HepG2 (cell line): ENCODE results near the gene PRKCZ. TPM values are rescaled to one million over a fixed set of nuclear protein-coding genes. Genes with fewer than 3 reads are reported as not detected.

Experiments
- ATAC-seq: fragments of 200-7000 bp; cut with Tn5 transposase; 3 replicates; pipeline ENCODE4 v1.9.1; 2020; ENCODE audit warnings: mild to moderate bottlenecking, moderate library complexity
- BruUV-seq: library from RNA; stranded (reverse); fragments of 400-500 nt; replicated peaks from 2 replicates; lab custom pipeline; 2021; lab: Mats Ljungman, UMichigan
- CTCF ChIA-PET: fragments of 300-600 bp; formaldehyde crosslinking; extraction: SDS; loops from one replicate; lab custom pipeline; 2021; ENCODE audit warnings: low total read pairs, inconsistent platforms, low intra/inter-chr PET ratio; lab: Yijun Ruan, JAX
- POLR2A ChIA-PET: fragments of 350-600 bp; sonication (Branson Sonifier 250); formaldehyde crosslinking; loops from one replicate; lab custom pipeline; 2020; ENCODE audit warnings: antibody characterized with exemption, inconsistent platforms; lab: Yijun Ruan, JAX
- DNase-seq: peaks from one replicate; pipeline ENCODE4 v3.0.0-alpha.2; 2015; ENCODE audit warnings: low spot score
- FAIRE-seq: peaks from 3 replicates; lab custom pipeline; 2011; peaks lifted over from hg19 to GRCh38; lab: Jason Lieb, UNC
- H2AFZ ChIP-seq: one replicate; pipeline ENCODE4 v1.6.1; 2011; ENCODE audit warnings: low read length, inconsistent platforms
- H3K27ac ChIP-seq: fragments of 300-600 bp; 3 replicates; pipeline ENCODE4 v1.8.0; 2011; ENCODE audit warnings: mixed run types, mild to moderate bottlenecking, mixed read lengths, low read length, inconsistent platforms; ENCODE audit not compliant: insufficient read depth; ENCODE audit errors: extremely low read length
- H3K27me3 ChIP-seq, 2 experiments: fragments of 200-600 bp in 1 of 2; 2 replicates in 1 of 2; 3 replicates in 1 of 2; pipeline versions ENCODE4 v1.6.0 to v1.8.0; 2011; ENCODE audit warnings: low read length in 2 of 2, mild to moderate bottlenecking in 2 of 2, moderate library complexity in 2 of 2, inconsistent platforms in 1 of 2; ENCODE audit not compliant: insufficient read depth in 2 of 2, control insufficient read depth in 1 of 2
- H3K36me3 ChIP-seq, 2 experiments: fragments of 200-600 bp in 1 of 2; replicated peaks in 1 of 2; 2 replicates in 1 of 2; 3 replicates in 1 of 2; pipeline versions ENCODE4 v1.5.1 to v1.8.0; 2011; ENCODE audit warnings: low read length in 2 of 2, inconsistent platforms in 1 of 2; ENCODE audit not compliant: insufficient read depth in 2 of 2, control insufficient read depth in 1 of 2
- H3K4me1 ChIP-seq: 2 replicates; pipeline ENCODE4 v1.5.1; 2012; ENCODE audit warnings: low read length, inconsistent platforms; ENCODE audit not compliant: insufficient read depth
- H3K4me2 ChIP-seq: 2 replicates; pipeline ENCODE4 v1.6.0; 2011; ENCODE audit warnings: low read depth, low read length, inconsistent platforms
- H3K4me3 ChIP-seq, 3 experiments: fragments of 200-600 bp in 1 of 3; sonication (generic), shearing (Covaris generic) in 1 of 3; replicated peaks in 1 of 3; 2 replicates each; pipeline ENCODE4 v1.5.1; 2011 to 2016; ENCODE audit warnings: low read length in 3 of 3, inconsistent platforms in 2 of 3, low read depth in 2 of 3, mild to moderate bottlenecking in 2 of 3, control low read depth in 1 of 3, mixed read lengths in 1 of 3; ENCODE audit not compliant: insufficient read depth in 1 of 3
- H3K79me2 ChIP-seq: one replicate; pipeline ENCODE4 v1.6.1; 2011; ENCODE audit warnings: low read length, inconsistent platforms; ENCODE audit not compliant: insufficient read depth
- H3K9ac ChIP-seq: 2 replicates; pipeline ENCODE4 v1.6.0; 2011; ENCODE audit warnings: mild to moderate bottlenecking, low read depth, low read length, inconsistent platforms; ENCODE audit not compliant: insufficient read depth
- H3K9me3 ChIP-seq: 2 replicates; pipeline ENCODE4 v1.5.1; 2012; ENCODE audit warnings: mild to moderate bottlenecking, low read length
- H4K20me1 ChIP-seq: 2 replicates; pipeline ENCODE4 v1.6.0; 2011; ENCODE audit warnings: inconsistent platforms, mild to moderate bottlenecking, low read length, moderate library complexity; ENCODE audit not compliant: insufficient read depth
- EP300 ChIP-seq, 3 experiments: sonication (generic) in 1 of 3; formaldehyde crosslinking in 1 of 3; IDR thresholded peaks; 2 replicates each; pipeline versions ENCODE4 v1.5.1 to v1.6.1; 2011 to 2020; ENCODE audit warnings: low read depth in 2 of 3, low read length in 2 of 3, borderline replicate concordance in 1 of 3, improper control_type of control experiment in 1 of 3, mild to moderate bottlenecking in 1 of 3, missing genetic modification reagents in 1 of 3, moderate library complexity in 1 of 3
- FLYWCH1 ChIP-seq: sonication (generic); formaldehyde crosslinking; IDR thresholded peaks from 2 replicates; pipeline ENCODE4 v1.8.1; 2023; ENCODE audit warnings: mild to moderate bottlenecking, missing genetic modification reagents
- KLF13 ChIP-seq: sonication (generic); formaldehyde crosslinking; IDR thresholded peaks from 2 replicates; pipeline ENCODE4 v1.4.0; 2020; ENCODE audit warnings: mild to moderate bottlenecking, missing genetic modification reagents
- MAX ChIP-seq: IDR thresholded peaks from 2 replicates; pipeline ENCODE4 v1.6.1; 2012; ENCODE audit warnings: inconsistent platforms
- MTA1 ChIP-seq: sonication (generic); formaldehyde crosslinking; IDR thresholded peaks from 2 replicates; pipeline ENCODE4 v1.4.0; 2020; ENCODE audit warnings: missing genetic modification reagents, mild to moderate bottlenecking, borderline replicate concordance
- NONO ChIP-seq, 2 experiments: fragments of 450-650 bp in 1 of 2; sonication (generic) in 1 of 2; formaldehyde crosslinking in 1 of 2; IDR thresholded peaks in 1 of 2; conservative IDR thresholded peaks in 1 of 2; 2 replicates each; pipeline versions ENCODE4 v1.6.1 to v1.8.0; 2017 to 2022; ENCODE audit warnings: mild to moderate bottlenecking in 1 of 2, missing genetic modification reagents in 1 of 2, moderate library complexity in 1 of 2
- NR3C1 ChIP-seq: sonication (generic); formaldehyde crosslinking; IDR thresholded peaks from 2 replicates; pipeline ENCODE4 v1.4.0; 2020; ENCODE audit warnings: missing genetic modification reagents
- SALL1 ChIP-seq: sonication (generic); formaldehyde crosslinking; IDR thresholded peaks from 2 replicates; pipeline ENCODE4 v1.8.0; 2022; ENCODE audit warnings: mild to moderate bottlenecking, missing genetic modification reagents
- SMAD9 ChIP-seq: sonication (generic); formaldehyde crosslinking; IDR thresholded peaks from 2 replicates; pipeline ENCODE4 v1.5.1; 2020; ENCODE audit warnings: mild to moderate bottlenecking, missing genetic modification reagents
- SYNCRIP ChIP-seq: fragments of 200-400 bp; formaldehyde crosslinking; IDR thresholded peaks from 2 replicates; pipeline ENCODE4 v1.6.1; 2018; ENCODE audit warnings: mild to moderate bottlenecking, low read depth, low read length; ENCODE audit not compliant: insufficient read depth
- TRIM24 ChIP-seq: sonication (generic); formaldehyde crosslinking; IDR thresholded peaks from 2 replicates; pipeline ENCODE4 v1.8.0; 2022; ENCODE audit warnings: mild to moderate bottlenecking, missing genetic modification reagents
- ZC3H4 ChIP-seq: sonication (generic); formaldehyde crosslinking; IDR thresholded peaks from 2 replicates; pipeline ENCODE4 v1.4.0; 2020; ENCODE audit warnings: missing genetic modification reagents, borderline replicate concordance
- ZFAT ChIP-seq: sonication (generic); formaldehyde crosslinking; conservative IDR thresholded peaks from 2 replicates; pipeline ENCODE4 v1.8.1; 2023; ENCODE audit warnings: missing genetic modification reagents, inconsistent platforms
- ZIK1 ChIP-seq: sonication (generic); formaldehyde crosslinking; IDR thresholded peaks from 2 replicates; pipeline ENCODE4 v1.5.0; 2020; ENCODE audit warnings: mild to moderate bottlenecking, low read depth, missing genetic modification reagents, borderline replicate concordance
- ZNF431 ChIP-seq: sonication (generic); formaldehyde crosslinking; IDR thresholded peaks from 2 replicates; pipeline ENCODE4 v1.9.0; 2022; ENCODE audit warnings: missing genetic modification reagents, low read depth, mild to moderate bottlenecking, borderline replicate concordance
- ZNF766 ChIP-seq: sonication (generic); formaldehyde crosslinking; IDR thresholded peaks from 2 replicates; pipeline ENCODE4 v1.5.0; 2020; ENCODE audit warnings: missing genetic modification reagents, borderline replicate concordance
- ZNF777 ChIP-seq: sonication (generic); formaldehyde crosslinking; IDR thresholded peaks from 2 replicates; pipeline ENCODE4 v1.4.0; 2020; ENCODE audit warnings: missing genetic modification reagents
- ZNF816 ChIP-seq: sonication (generic); formaldehyde crosslinking; IDR thresholded peaks from 2 replicates; pipeline ENCODE4 v1.8.0; 2022; ENCODE audit warnings: missing genetic modification reagents, mild to moderate bottlenecking, borderline replicate concordance
- ZSCAN31 ChIP-seq: sonication (generic); formaldehyde crosslinking; IDR thresholded peaks from 2 replicates; pipeline ENCODE4 v1.5.0; 2020; ENCODE audit warnings: low read depth, mild to moderate bottlenecking, missing genetic modification reagents
- WGBS: methylation state at CpG from one replicate; pipeline ENCODE4 v1.1.6; 2017; ENCODE audit warnings: low lambda C conversion rate; 5-methylcytosine and 5-hydroxymethylcytosine counted together
- in situ Hi-C: cut with HindIII; loops from 2 replicates; pipeline ENCODE4 v1.10.0; 2017; ENCODE audit warnings: low pct_unique_long_range_greater_than_20kb; ENCODE audit not compliant: extremely low pct_ligation_motif_present
- intact Hi-C: fragments of 100-400 bp; cut with micrococcal nuclease; formaldehyde crosslinking; loops from one replicate; pipeline ENCODE4 v1.10.0; 2022; ENCODE audit not compliant: unreplicated experiment
- polyA plus RNA-seq, 8 experiments: library from polyadenylated mRNA; depleted of rRNA in 3 of 8; stranded (reverse) in 7 of 8; unstranded in 1 of 8; fragments of >200 nt; fragmentation: Illumina TruSeq in 4 of 8; extraction: Trizol in 4 of 8; gene quantifications; 2 replicates each; pipeline versions ENCODE4 v1.2.1 to v1.2.3, GENCODE V29; 2011 to 2016; ENCODE audit warnings: low read depth in 4 of 8, missing spikeins in 1 of 8, mixed read lengths in 1 of 8; ENCODE audit not compliant: insufficient read depth in 1 of 8
- total RNA-seq, 5 experiments: library from RNA; depleted of rRNA; stranded (reverse); fragments of >200 nt; fragmentation: Illumina TruSeq; extraction: Trizol; gene quantifications; 2 replicates each; pipeline ENCODE4 v1.2.3, GENCODE V29; 2016; ENCODE audit warnings: low read depth in 1 of 5
- TF ChIP-seq, protein P1 (sequence below): sonication (generic); formaldehyde crosslinking; IDR thresholded peaks from 2 replicates; pipeline ENCODE4 v1.8.0; 2022; ENCODE audit warnings: missing genetic modification reagents, mild to moderate bottlenecking, inconsistent platforms, borderline replicate concordance
- TF ChIP-seq, protein P2 (sequence below): sonication (generic); formaldehyde crosslinking; IDR thresholded peaks from 2 replicates; pipeline ENCODE4 v1.4.0; 2020; ENCODE audit warnings: missing genetic modification reagents

PRKCZ gene
- total and polyA plus RNA-seq, 2 of the 13 experiments (the other 11 are each of a cell fraction or from before 2014, with no cell fraction given): 34.7 to 85.2 TPM

- POLR2A ChIA-PET: no interaction called here
- no peak for DNase-seq
- ATAC-seq: no peak
Observed at GRCh38 chr1:2083666-2084065, 33.5 kb downstream of the PRKCZ start.

DNA sequence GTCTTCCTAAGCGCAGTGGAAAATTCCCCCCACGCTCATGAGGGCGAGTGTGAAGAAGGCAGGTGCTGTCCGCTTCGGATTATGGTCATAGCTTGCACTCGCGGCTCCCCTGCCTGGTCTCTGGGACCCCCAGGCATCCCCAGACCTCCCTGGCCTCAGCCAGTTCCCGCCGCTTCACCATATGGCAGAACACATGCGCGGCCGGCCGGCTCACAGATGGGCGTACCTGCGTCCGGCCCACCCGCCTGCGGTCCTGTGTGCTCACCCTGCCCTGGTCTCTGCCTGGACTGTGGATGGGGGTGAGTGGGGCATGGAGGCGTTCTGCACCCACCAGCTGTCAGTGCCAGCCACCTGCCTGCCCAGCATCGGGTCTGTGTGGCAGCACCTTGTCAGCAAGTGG, 34.1 kb downstream of the PRKCZ start:
- Histone ChIP-seq H3K4me2 (no peak overlapping the region), H3K27ac (no peak overlapping the region), H3K79me2 (no peaks in the 10 kb centered on the region), H3K9ac (no peak overlapping the region), H3K36me3 (0 out of 5 replicates have a peak, but pooled peaks cover 0 to 4% of the 10 kb centered on the region in 2 experiments), H3K9me3 (no peaks in the 10 kb centered on the region), H2AFZ (no peak overlapping the region), H3K4me1 (no peaks in the 10 kb centered on the region), H3K27me3 (no peaks in the 10 kb centered on the region), H3K4me3 (no peak overlapping the region), H4K20me1 (no peaks in the 10 kb centered on the region)
- intact Hi-C loops: no loop called here
- CTCF ChIA-PET: no interaction called here
- in situ Hi-C loops: no loop called here
- FAIRE-seq: no peak
- BruUV-seq: no TSS peak
- 95% methylated on average over 8 of the region's 20 CpGs for WGBS
- no peak for DNase-seq
- POLR2A ChIA-PET: no interaction called here
- no peak for ATAC-seq
- TF ChIP-seq NR3C1 (CRISPR knock-in tag) (no peak), KLF13 (CRISPR knock-in tag) (no peak), MAX (no peak), MTA1 (CRISPR knock-in tag) (no peak)
- TF ChIP-seq, protein P1, sequence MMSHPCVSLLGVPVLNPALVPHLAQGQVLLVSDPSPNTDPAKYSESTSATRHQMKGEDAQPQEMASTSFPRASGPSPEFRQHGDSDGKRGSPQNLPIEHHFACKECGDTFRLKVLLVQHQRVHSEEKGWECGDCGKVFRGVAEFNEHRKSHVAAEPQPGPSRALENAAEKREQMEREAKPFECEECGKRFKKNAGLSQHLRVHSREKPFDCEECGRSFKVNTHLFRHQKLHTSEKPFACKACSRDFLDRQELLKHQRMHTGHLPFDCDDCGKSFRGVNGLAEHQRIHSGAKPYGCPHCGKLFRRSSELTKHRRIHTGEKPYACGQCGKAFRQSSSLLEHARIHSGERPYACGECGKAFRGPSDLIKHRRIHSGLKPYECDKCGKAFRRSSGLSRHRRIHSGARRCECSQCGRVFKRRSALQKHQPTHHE (CRISPR knock-in tag): no peak
- TF ChIP-seq, protein P2, sequence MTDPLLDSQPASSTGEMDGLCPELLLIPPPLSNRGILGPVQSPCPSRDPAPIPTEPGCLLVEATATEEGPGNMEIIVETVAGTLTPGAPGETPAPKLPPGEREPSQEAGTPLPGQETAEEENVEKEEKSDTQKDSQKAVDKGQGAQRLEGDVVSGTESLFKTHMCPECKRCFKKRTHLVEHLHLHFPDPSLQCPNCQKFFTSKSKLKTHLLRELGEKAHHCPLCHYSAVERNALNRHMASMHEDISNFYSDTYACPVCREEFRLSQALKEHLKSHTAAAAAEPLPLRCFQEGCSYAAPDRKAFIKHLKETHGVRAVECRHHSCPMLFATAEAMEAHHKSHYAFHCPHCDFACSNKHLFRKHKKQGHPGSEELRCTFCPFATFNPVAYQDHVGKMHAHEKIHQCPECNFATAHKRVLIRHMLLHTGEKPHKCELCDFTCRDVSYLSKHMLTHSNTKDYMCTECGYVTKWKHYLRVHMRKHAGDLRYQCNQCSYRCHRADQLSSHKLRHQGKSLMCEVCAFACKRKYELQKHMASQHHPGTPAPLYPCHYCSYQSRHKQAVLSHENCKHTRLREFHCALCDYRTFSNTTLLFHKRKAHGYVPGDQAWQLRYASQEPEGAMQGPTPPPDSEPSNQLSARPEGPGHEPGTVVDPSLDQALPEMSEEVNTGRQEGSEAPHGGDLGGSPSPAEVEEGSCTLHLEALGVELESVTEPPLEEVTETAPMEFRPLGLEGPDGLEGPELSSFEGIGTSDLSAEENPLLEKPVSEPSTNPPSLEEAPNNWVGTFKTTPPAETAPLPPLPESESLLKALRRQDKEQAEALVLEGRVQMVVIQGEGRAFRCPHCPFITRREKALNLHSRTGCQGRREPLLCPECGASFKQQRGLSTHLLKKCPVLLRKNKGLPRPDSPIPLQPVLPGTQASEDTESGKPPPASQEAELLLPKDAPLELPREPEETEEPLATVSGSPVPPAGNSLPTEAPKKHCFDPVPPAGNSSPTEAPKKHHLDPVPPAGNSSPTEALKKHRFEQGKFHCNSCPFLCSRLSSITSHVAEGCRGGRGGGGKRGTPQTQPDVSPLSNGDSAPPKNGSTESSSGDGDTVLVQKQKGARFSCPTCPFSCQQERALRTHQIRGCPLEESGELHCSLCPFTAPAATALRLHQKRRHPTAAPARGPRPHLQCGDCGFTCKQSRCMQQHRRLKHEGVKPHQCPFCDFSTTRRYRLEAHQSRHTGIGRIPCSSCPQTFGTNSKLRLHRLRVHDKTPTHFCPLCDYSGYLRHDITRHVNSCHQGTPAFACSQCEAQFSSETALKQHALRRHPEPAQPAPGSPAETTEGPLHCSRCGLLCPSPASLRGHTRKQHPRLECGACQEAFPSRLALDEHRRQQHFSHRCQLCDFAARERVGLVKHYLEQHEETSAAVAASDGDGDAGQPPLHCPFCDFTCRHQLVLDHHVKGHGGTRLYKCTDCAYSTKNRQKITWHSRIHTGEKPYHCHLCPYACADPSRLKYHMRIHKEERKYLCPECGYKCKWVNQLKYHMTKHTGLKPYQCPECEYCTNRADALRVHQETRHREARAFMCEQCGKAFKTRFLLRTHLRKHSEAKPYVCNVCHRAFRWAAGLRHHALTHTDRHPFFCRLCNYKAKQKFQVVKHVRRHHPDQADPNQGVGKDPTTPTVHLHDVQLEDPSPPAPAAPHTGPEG (CRISPR knock-in tag): no peak

More at GRCh38 chr1:2083666-2084065, 33.5 kb downstream of the PRKCZ start:
- Histone ChIP-seq H2AFZ (no peak overlapping the region), H3K4me1 (no peaks in the 10 kb centered on the region), H4K20me1 (no peaks in the 10 kb centered on the region), H3K27me3 (no peaks in the 10 kb centered on the region), H3K4me2 (no peak overlapping the region), H3K79me2 (no peaks in the 10 kb centered on the region), H3K4me3 (no peak overlapping the region), H3K9ac (no peak overlapping the region), H3K36me3 (0 out of 5 replicates have a peak, but pooled peaks cover 0 to 4% of the 10 kb centered on the region in 2 experiments), H3K27ac (no peak overlapping the region), H3K9me3 (no peaks in the 10 kb centered on the region; the same call in 1 of the 2 replicates)
- BruUV-seq: no TSS peak
- in situ Hi-C loops: no loop called here
- no peak for TF ChIP-seq ZNF431 (CRISPR knock-in tag)
- no peak for TF ChIP-seq ZNF816
- TF ChIP-seq TRIM24 (CRISPR knock-in tag): no peak
- TF ChIP-seq ZNF766 (CRISPR knock-in tag): no peak
- TF ChIP-seq ZIK1 (CRISPR knock-in tag): no peak
- TF ChIP-seq NONO (IDR thresholded peaks at IDR 0.05): no peak
- no peak for TF ChIP-seq NONO (CRISPR knock-in tag; conservative IDR thresholded peaks at IDR 0.05)
- TF ChIP-seq SALL1 (CRISPR knock-in tag): no peak
- no peak for TF ChIP-seq SMAD9 (CRISPR knock-in tag)
- TF ChIP-seq SYNCRIP: no peak
- no peak for TF ChIP-seq FLYWCH1
- no peak for TF ChIP-seq EP300 (IDR thresholded peaks at IDR 0.05; ENCODE audit: low read depth in 2 of 2, low read length in 2 of 2)
- no peak for TF ChIP-seq EP300 (CRISPR knock-in tag; IDR thresholded peaks at IDR 0.05; ENCODE audit: borderline replicate concordance)
- no peak for TF ChIP-seq ZC3H4 (CRISPR knock-in tag)
- no peak for TF ChIP-seq ZNF777 (CRISPR knock-in tag)
- no peak for TF ChIP-seq ZSCAN31 (CRISPR knock-in tag)
- TF ChIP-seq ZFAT (CRISPR knock-in tag): no peak
- CTCF ChIA-PET: no interaction called here
- intact Hi-C loops: no loop called here
- no peak for FAIRE-seq
- 95% methylated on average over 18 of the region's 18 CpGs for WGBS
